B cell (primary cell): Measurements from ENCODE around the gene DMRTA1. TPM values are rescaled to one million over a fixed set of nuclear protein-coding genes. Genes with fewer than 3 reads are reported as not detected.

Source experiments
- ATAC-seq: fragments of 200-7000 bp; cut with Tn5 transposase; one replicate; pipeline ENCODE4 v1.10.0; 2021; ENCODE audit warnings: low read depth, mild to moderate bottlenecking, moderate number of reproducible peaks, moderate library complexity
- CTCF ChIA-PET: fragments of 350-600 bp; sonication (Branson Sonifier 250); formaldehyde crosslinking; loops from one replicate; lab custom pipeline; 2021; ENCODE audit warnings: antibody characterized with exemption, inconsistent platforms; lab: Charles Lee
- POLR2A ChIA-PET: fragments of 350-600 bp; sonication (Branson Sonifier 250); formaldehyde crosslinking; loops from one replicate; lab custom pipeline; 2021; ENCODE audit warnings: antibody characterized with exemption; lab: Charles Lee
- DNase-seq: peaks from one replicate; pipeline ENCODE4 v3.0.0; 2013
- H2AFZ ChIP-seq: 2 replicates; pipeline ENCODE4 v1.6.1; 2012; ENCODE audit warnings: mild to moderate bottlenecking, low read depth, low read length; ENCODE audit not compliant: insufficient read depth, poor library complexity, severe bottlenecking
- H3K27ac ChIP-seq, 2 donors: 1 replicate in 1 of 2; 2 replicates in 1 of 2; pipeline ENCODE4 v1.5.1; 2012 to 2013; ENCODE audit warnings: low read length in 2 of 2, mild to moderate bottlenecking in 2 of 2, moderate library complexity in 1 of 2
- H3K27me3 ChIP-seq, 4 experiments: fragments of 200-600 bp in 1 of 4; sonication (generic) in 1 of 4; replicated peaks in 1 of 4; 1 replicate in 2 of 4; 2 replicates in 2 of 4; pipeline versions ENCODE4 v1.6.1 to v1.7.0; 2013 to 2016; ENCODE audit warnings: low read length in 3 of 4, mild to moderate bottlenecking in 2 of 4, mixed read lengths in 1 of 4, moderate library complexity in 1 of 4; ENCODE audit not compliant: insufficient read depth in 4 of 4, control insufficient read depth in 3 of 4; ENCODE audit errors: control extremely low read depth in 1 of 4
- H3K36me3 ChIP-seq, 2 experiments: replicated peaks in 1 of 2; 1 replicate in 1 of 2; 2 replicates in 1 of 2; pipeline versions ENCODE4 v1.6.1 to v1.7.1; 2013; ENCODE audit warnings: low read length in 1 of 2; ENCODE audit not compliant: insufficient read depth in 2 of 2, control insufficient read depth in 1 of 2; ENCODE audit errors: control extremely low read depth in 1 of 2, extremely low read depth in 1 of 2
- H3K4me1 ChIP-seq, 2 donors: fragments of 200-600 bp in 1 of 2; sonication (generic) in 1 of 2; 1 replicate in 1 of 2; 2 replicates in 1 of 2; pipeline versions ENCODE4 v1.5.1 to v1.6.1; 2013 to 2017; ENCODE audit warnings: low read length in 2 of 2; ENCODE audit not compliant: control insufficient read depth in 2 of 2, insufficient read depth in 2 of 2
- H3K4me2 ChIP-seq: replicated peaks from 2 replicates; pipeline ENCODE3; 2012; ENCODE audit warnings: mild to moderate bottlenecking, low read depth, low read length; ENCODE audit not compliant: poor library complexity, severe bottlenecking
- H3K4me3 ChIP-seq, 5 experiments: fragments of 200-600 bp in 1 of 5; sonication (generic) in 1 of 5; 1 replicate in 3 of 5; 2 replicates in 2 of 5; pipeline versions ENCODE4 v1.5.1 to v1.7.0; 2011 to 2016; ENCODE audit warnings: low read length in 4 of 5, mild to moderate bottlenecking in 4 of 5, low read depth in 2 of 5, control low read depth in 1 of 5, moderate library complexity in 1 of 5; ENCODE audit not compliant: insufficient read depth in 1 of 5; ENCODE audit errors: control extremely low read depth in 1 of 5, extremely low read depth in 1 of 5
- H3K79me2 ChIP-seq: fragments of 200-600 bp; sonication (generic); one replicate; pipeline ENCODE4 v1.6.0; 2016; ENCODE audit warnings: low read length; ENCODE audit not compliant: control insufficient read depth, insufficient read depth
- H3K9ac ChIP-seq: fragments of 200-600 bp; sonication (generic); 2 replicates; pipeline ENCODE4 v1.6.1; 2017; ENCODE audit warnings: mild to moderate bottlenecking, low read length, moderate library complexity
- H3K9me3 ChIP-seq, 3 donors: one replicate each; pipeline versions ENCODE4 v1.6.1 to v1.7.1; 2013; ENCODE audit warnings: low read length in 2 of 3; ENCODE audit not compliant: control insufficient read depth in 2 of 3, insufficient read depth in 1 of 3; ENCODE audit errors: control extremely low read depth in 1 of 3
- H4K20me1 ChIP-seq: 2 replicates; pipeline ENCODE4 v1.6.0; 2012; ENCODE audit warnings: mild to moderate bottlenecking, low read length; ENCODE audit not compliant: insufficient read depth, control insufficient read depth, poor library complexity, severe bottlenecking
- H3K27ac Mint-ChIP-seq: one replicate; pipeline ENCODE4 v1.8.0; 2021; ENCODE audit warnings: mixed read lengths
- H3K27me3 Mint-ChIP-seq: one replicate; pipeline ENCODE4 v1.8.0; 2021; ENCODE audit warnings: mixed read lengths
- H3K4me1 Mint-ChIP-seq: one replicate; pipeline ENCODE4 v1.8.0; 2021; ENCODE audit warnings: mixed read lengths
- H3K4me3 Mint-ChIP-seq: one replicate; pipeline ENCODE4 v1.8.0; 2021; ENCODE audit warnings: mixed read lengths
- H3K9me3 Mint-ChIP-seq: one replicate; pipeline ENCODE4 v1.8.0; 2022; ENCODE audit warnings: mixed read lengths; ENCODE audit not compliant: insufficient read depth
- EZH2 ChIP-seq: IDR thresholded peaks from 2 replicates; pipeline ENCODE4 v1.6.1; 2012; ENCODE audit warnings: borderline replicate concordance, low read depth, mild to moderate bottlenecking, moderate library complexity, low read length; ENCODE audit not compliant: insufficient read depth, poor library complexity, severe bottlenecking
- WGBS: methylation state at CpG from one replicate; pipeline ENCODE4 v1.1.5; 2013; ENCODE audit warnings: missing lambda C conversion rate; ENCODE audit not compliant: insufficient coverage; 5-methylcytosine and 5-hydroxymethylcytosine counted together
- intact Hi-C: fragments of 100-400 bp; cut with micrococcal nuclease; formaldehyde crosslinking; loops from one replicate; pipeline ENCODE4 v1.10.0; 2022
- polyA plus RNA-seq: library from polyadenylated mRNA; depleted of rRNA; stranded (reverse); fragments of >200 nt; gene quantifications from 2 replicates; pipeline ENCODE4 v1.2.3, GENCODE V29; 2012
- total RNA-seq, 2 donors: library from RNA; stranded (reverse); fragments of 120-200 nt in 1 of 2; gene quantifications; 1 replicate in 1 of 2; 2 replicates in 1 of 2; pipeline versions ENCODE4 v1.2.3 to v1.2.4, GENCODE V29; 2013 to 2022
- TF ChIP-seq, protein P1 (sequence below): fragments of 200-600 bp; IDR thresholded peaks from one replicate; pipeline ENCODE4 v1.8.0; 2022; ENCODE audit warnings: antibody characterized with exemption, mild to moderate bottlenecking

DMRTA1 gene
- total and polyA plus RNA-seq, 2 donors (not counting 1 experiment from before 2014, with no cell fraction given) = not detected

DNA sequence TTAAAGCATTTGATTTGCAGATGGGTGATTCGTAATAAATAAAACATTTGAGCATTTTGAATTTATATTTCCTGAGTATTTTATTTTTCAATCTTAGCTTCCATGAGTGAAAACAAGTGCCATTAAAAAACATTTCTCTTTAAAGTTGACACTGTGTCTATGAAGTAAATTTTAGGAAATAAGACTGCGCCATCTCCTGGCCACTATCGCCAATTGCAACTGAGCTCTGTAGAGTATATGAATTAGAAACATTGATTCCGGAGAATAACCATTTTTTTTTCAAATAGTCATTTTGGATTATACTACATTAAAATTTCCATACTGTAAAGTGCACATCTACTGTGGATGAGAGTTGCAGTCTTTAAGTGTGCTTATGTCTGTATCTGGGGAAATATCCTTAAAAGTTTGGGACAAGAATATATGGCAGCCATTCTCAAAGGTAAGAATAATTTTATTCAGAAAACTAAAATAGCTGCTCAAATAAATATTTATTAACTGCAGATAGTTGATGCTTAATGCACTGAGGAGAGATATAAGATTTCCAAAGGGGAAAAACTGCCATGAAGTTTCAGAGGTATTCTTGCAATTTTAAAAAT lies 5.9 kb downstream of the DMRTA1 start:
- Histone ChIP-seq H3K27ac (no peak overlapping the region), H2AFZ (no peak overlapping the region), H3K9me3 (no peaks in the 10 kb centered on the region), H3K9ac (no peak overlapping the region), H3K4me3 (no peak overlapping the region), H4K20me1 (no peaks in the 10 kb centered on the region), H3K4me2 (no peak overlapping the region), H3K79me2 (no peaks in the 10 kb centered on the region), H3K36me3 (no peaks in the 10 kb centered on the region), H3K27me3 (peaks cover 0 to 33% (median 12%) of the 10 kb centered on the region in 4 experiments), H3K4me1 (peaks cover 3 to 6% of the 10 kb centered on the region in 2 donors)
- no peak for ATAC-seq
- TF ChIP-seq, protein P1, sequence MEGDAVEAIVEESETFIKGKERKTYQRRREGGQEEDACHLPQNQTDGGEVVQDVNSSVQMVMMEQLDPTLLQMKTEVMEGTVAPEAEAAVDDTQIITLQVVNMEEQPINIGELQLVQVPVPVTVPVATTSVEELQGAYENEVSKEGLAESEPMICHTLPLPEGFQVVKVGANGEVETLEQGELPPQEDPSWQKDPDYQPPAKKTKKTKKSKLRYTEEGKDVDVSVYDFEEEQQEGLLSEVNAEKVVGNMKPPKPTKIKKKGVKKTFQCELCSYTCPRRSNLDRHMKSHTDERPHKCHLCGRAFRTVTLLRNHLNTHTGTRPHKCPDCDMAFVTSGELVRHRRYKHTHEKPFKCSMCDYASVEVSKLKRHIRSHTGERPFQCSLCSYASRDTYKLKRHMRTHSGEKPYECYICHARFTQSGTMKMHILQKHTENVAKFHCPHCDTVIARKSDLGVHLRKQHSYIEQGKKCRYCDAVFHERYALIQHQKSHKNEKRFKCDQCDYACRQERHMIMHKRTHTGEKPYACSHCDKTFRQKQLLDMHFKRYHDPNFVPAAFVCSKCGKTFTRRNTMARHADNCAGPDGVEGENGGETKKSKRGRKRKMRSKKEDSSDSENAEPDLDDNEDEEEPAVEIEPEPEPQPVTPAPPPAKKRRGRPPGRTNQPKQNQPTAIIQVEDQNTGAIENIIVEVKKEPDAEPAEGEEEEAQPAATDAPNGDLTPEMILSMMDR = peak; percentile 95
- no peak for TF ChIP-seq EZH2
- POLR2A ChIA-PET = no interaction called here
- intact Hi-C loops = loop anchor here (1.0 to 2.0 kb wide), 3 partner anchors 208 to 639 kb away; partner anchors contain the start of gene CDKN2B
- DNase-seq = peak; percentile 64
- no peak overlapping the region for H3K4me3 Mint-ChIP-seq
- H3K9me3 Mint-ChIP-seq = no peaks in the 10 kb centered on the region
- CTCF ChIA-PET = interaction anchor here (0.6 to 6.3 kb wide), 24 partner anchors 8 to 649 kb away, joined by 3 to 168 read pairs (median 4); partner anchors contain the start of genes CDKN2A, CDKN2B and CDKN2B-AS1
- peaks cover 62% of the 10 kb centered on the region for H3K27me3 Mint-ChIP-seq
- whole genome bisulfite sequencing = no CpG with 5 or more reads among the region's 4 CpGs
- H3K27ac Mint-ChIP-seq = no peak overlapping the region
- peaks cover 6% of the 10 kb centered on the region for H3K4me1 Mint-ChIP-seq

DNA sequence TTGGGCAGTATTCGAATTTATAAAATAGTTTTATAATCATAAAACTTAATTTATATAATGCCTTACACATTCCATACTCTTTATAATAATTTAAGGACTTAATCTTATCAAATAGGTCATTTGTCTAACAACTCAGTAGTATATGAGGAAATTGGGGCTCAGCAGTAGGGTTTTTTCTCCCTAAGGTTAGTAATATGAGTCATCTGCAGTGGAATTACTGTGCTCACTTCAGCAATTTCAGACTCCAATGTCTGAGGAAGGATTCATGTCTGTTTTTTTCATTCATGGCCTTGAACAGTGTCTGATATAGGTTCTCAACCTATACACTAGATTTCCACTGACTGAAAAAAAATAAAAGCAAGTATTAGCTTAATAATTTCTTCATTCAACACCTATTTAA lies 7.4 kb downstream of the DMRTA1 start:
- H2AFZ ChIP-seq = no peak overlapping the region
- H3K27me3 Mint-ChIP-seq = peaks cover 56% of the 10 kb centered on the region
- no CpG with 5 or more reads among the region's 1 CpG for WGBS

More for the DNA sequence above, 7.4 kb downstream of the DMRTA1 start:
- Histone ChIP-seq H3K4me3 (no peak overlapping the region), H3K9ac (no peak overlapping the region), H4K20me1 (no peaks in the 10 kb centered on the region), H3K27me3 (peaks cover 0 to 27% (median 4%) of the 10 kb centered on the region in 4 experiments), H3K4me1 (no peaks in the 10 kb centered on the region), H3K4me2 (no peak overlapping the region), H3K27ac (no peak overlapping the region), H3K36me3 (no peaks in the 10 kb centered on the region), H3K9me3 (no peaks in the 10 kb centered on the region), H3K79me2 (no peaks in the 10 kb centered on the region)
- intact Hi-C loops = no loop called here
- DNase-seq (no peak), ATAC-seq (no peak)
- POLR2A ChIA-PET = no interaction called here
- Mint-ChIP-seq H3K27ac (no peak overlapping the region), H3K9me3 (no peaks in the 10 kb centered on the region), H3K4me1 (no peaks in the 10 kb centered on the region), H3K4me3 (no peak overlapping the region)
- CTCF ChIA-PET = interaction anchor here (0.8 to 3.1 kb wide), 4 partner anchors 208 to 646 kb away, joined by 3 to 16 read pairs (median 8); no protein-coding TSS in a partner anchor
- TF ChIP-seq, protein P1 = no peak
- TF ChIP-seq EZH2 = no peak
